ENCODE measurements around the gene NEUROG1. TPM values are rescaled to one million over a fixed set of nuclear protein-coding genes. Genes with fewer than 3 reads are reported as not detected.

NEUROG1 gene
- total and polyA plus RNA-seq, 2 experiments from 2014 or later = 0.16 TPM; not detected in 1

DNA sequence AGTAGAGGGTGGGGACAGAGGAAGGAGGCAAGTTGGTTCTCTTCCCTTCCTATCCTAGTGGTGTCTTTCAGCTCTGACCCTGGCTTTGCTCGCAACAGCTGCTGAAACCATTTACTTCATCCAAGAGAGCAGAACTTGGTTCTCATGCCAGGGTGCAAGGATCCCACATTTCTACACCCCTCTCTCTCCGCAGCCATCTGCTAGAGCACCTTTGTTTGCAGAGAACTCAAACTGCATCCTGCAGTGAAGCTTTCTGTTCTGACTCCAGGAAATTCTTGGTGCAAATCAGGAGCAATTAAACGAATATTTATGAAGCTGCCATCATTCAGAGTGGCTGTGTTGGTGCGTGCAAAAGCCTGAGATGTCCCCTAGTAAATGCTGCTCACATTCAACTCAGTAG, 31.9 kb downstream of the NEUROG1 start (continued):
- TF ChIP-seq, protein P1, sequence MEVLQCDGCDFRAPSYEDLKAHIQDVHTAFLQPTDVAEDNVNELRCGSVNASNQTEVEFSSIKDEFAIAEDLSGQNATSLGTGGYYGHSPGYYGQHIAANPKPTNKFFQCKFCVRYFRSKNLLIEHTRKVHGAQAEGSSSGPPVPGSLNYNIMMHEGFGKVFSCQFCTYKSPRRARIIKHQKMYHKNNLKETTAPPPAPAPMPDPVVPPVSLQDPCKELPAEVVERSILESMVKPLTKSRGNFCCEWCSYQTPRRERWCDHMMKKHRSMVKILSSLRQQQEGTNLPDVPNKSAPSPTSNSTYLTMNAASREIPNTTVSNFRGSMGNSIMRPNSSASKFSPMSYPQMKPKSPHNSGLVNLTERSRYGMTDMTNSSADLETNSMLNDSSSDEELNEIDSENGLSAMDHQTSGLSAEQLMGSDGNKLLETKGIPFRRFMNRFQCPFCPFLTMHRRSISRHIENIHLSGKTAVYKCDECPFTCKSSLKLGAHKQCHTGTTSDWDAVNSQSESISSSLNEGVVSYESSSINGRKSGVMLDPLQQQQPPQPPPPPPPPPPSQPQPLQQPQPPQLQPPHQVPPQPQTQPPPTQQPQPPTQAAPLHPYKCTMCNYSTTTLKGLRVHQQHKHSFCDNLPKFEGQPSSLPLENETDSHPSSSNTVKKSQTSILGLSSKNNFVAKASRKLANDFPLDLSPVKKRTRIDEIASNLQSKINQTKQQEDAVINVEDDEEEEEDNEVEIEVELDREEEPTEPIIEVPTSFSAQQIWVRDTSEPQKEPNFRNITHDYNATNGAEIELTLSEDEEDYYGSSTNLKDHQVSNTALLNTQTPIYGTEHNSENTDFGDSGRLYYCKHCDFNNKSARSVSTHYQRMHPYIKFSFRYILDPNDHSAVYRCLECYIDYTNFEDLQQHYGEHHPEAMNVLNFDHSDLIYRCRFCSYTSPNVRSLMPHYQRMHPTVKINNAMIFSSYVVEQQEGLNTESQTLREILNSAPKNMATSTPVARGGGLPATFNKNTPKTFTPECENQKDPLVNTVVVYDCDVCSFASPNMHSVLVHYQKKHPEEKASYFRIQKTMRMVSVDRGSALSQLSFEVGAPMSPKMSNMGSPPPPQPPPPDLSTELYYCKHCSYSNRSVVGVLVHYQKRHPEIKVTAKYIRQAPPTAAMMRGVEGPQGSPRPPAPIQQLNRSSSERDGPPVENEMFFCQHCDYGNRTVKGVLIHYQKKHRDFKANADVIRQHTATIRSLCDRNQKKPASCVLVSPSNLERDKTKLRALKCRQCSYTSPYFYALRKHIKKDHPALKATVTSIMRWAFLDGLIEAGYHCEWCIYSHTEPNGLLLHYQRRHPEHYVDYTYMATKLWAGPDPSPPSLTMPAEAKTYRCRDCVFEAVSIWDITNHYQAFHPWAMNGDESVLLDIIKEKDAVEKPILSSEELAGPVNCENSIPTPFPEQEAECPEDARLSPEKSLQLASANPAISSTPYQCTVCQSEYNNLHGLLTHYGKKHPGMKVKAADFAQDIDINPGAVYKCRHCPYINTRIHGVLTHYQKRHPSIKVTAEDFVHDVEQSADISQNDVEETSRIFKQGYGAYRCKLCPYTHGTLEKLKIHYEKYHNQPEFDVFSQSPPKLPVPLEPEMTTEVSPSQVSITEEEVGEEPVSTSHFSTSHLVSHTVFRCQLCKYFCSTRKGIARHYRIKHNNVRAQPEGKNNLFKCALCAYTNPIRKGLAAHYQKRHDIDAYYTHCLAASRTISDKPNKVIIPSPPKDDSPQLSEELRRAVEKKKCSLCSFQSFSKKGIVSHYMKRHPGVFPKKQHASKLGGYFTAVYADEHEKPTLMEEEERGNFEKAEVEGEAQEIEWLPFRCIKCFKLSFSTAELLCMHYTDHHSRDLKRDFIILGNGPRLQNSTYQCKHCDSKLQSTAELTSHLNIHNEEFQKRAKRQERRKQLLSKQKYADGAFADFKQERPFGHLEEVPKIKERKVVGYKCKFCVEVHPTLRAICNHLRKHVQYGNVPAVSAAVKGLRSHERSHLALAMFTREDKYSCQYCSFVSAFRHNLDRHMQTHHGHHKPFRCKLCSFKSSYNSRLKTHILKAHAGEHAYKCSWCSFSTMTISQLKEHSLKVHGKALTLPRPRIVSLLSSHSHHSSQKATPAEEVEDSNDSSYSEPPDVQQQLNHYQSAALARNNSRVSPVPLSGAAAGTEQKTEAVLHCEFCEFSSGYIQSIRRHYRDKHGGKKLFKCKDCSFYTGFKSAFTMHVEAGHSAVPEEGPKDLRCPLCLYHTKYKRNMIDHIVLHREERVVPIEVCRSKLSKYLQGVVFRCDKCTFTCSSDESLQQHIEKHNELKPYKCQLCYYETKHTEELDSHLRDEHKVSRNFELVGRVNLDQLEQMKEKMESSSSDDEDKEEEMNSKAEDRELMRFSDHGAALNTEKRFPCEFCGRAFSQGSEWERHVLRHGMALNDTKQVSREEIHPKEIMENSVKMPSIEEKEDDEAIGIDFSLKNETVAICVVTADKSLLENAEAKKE (CRISPR knock-in tag; IDR thresholded peaks at IDR 0.05) = no peak
- TF ChIP-seq, protein P2, sequence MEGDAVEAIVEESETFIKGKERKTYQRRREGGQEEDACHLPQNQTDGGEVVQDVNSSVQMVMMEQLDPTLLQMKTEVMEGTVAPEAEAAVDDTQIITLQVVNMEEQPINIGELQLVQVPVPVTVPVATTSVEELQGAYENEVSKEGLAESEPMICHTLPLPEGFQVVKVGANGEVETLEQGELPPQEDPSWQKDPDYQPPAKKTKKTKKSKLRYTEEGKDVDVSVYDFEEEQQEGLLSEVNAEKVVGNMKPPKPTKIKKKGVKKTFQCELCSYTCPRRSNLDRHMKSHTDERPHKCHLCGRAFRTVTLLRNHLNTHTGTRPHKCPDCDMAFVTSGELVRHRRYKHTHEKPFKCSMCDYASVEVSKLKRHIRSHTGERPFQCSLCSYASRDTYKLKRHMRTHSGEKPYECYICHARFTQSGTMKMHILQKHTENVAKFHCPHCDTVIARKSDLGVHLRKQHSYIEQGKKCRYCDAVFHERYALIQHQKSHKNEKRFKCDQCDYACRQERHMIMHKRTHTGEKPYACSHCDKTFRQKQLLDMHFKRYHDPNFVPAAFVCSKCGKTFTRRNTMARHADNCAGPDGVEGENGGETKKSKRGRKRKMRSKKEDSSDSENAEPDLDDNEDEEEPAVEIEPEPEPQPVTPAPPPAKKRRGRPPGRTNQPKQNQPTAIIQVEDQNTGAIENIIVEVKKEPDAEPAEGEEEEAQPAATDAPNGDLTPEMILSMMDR (conservative IDR thresholded peaks at IDR 0.05; ENCODE audit: low read depth in 2 of 2) = no peak
- TF ChIP-seq JUNB (IDR thresholded peaks at IDR 0.05; ENCODE audit: unreplicated experiment) (no peak), ETS1 (IDR thresholded peaks at IDR 0.05) (no peak), ZNF331 (CRISPR knock-in tag; IDR thresholded peaks at IDR 0.05; ENCODE audit: low read depth) (no peak), CREB1 (CRISPR knock-in tag; IDR thresholded peaks at IDR 0.05; ENCODE audit: low read depth) (no peak), REST (IDR thresholded peaks at IDR 0.05; ENCODE audit: unreplicated experiment) (no peak)
